ENCODE data around the gene TAF4B.
"Not testable (repeated sequence)": the region's sequence is repeated elsewhere in the genome, so short reads cannot be mapped to it uniquely, and the experiment has no call there.

The TAF4B gene

DNA sequence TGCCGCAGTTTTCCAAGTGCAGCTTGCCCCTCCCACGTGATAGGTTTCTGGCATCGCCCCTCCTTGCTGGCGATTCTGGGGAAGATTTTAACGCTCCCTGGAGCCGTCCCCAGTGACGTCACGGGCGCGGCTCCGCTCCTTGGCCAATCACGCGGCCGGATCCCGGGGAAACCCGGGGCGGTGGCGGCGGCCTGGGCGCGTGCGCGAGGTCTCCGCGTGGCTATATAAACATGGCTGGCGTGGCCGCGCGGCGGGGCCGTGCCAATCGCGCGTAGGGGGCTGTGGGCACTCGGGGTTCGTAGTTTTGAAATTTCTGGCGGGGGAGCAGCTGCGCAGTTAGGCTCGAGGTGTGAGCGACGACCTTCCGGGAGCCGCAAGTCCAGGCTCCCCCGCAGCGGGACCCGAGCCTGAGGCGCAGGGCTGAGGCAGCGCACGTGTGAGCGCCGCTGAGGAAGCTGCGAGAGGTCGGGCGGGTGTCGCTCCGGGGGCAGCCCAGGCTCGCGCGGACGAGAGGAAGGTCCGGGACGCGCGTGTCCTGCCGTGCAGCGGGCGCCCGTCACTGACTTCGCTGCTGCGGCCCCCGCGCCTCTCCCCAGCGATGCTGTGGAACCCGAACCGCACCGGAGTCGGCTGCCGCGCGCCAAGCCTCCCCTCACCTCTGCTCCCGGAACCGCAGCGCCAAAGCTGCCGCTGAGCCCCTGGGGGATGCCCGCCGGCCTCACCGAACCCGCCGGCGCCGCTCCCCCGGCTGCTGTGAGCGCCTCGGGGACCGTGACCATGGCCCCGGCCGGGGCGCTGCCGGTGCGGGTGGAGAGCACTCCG, at the start of gene TAF4B:
TSS of gene TAF4B (plus strand) at position 217 of the 822 bp plus-strand sequence. CDS start at position 706, 489 bp downstream.
- DNase-seq: peak; percentile 62

DNA sequence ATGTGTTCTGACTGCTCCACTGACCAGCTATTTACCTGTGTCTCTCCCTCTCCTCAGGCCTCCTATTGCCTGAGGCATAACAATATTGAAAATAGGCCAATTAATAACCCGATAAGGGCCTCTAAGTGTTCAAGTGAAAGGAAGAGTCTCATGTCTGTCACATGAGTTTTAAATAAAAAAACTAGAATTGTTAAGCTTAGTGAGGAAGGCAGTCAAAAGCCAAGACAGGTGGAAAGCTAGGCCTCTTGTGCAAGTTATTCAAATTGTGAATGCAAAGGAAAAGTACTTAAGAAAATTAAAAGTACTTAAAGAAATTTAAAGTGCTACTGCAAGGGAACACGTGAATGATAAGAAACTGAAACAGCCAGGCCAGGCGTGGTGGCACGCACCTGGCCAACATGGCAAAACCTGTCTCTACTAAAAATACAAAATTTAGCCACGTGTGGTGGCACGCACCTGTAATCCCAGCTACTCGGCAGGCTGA, 44.9 kb upstream of the TAF4B start:
- no peak for DNase-seq

- no peak for DNase-seq
Measured at GRCh38 chr18:26183395-26184112, 42.7 kb upstream of the TAF4B start.

- no peak for DNase-seq
Measured at GRCh38 chr18:26185267-26185666, 41.0 kb upstream of the TAF4B start.

GRCh38 chr18:26190506-26190905, 35.7 kb upstream of the TAF4B start:
- DNase-seq: no peak

DNA sequence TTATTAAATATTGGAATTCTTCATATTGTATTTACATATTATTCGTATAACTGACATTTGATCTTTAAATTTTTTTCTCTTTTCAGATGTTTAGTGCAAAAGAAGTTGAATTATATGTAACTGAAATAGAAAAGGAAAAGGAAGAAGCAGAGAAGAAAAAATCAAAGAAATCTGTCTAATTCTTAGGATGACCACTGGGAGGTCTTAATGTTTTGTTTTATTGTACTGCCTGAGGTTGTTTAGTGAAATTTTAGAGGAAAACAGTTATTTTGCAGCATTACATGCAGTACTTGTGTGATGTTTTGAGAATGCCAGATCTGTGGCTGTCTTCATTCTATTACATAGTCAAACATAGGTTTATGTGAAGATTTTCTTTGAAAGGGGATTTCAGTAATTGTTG, 34.0 kb upstream of the TAF4B start:
- DNase-seq: no peak

DNA sequence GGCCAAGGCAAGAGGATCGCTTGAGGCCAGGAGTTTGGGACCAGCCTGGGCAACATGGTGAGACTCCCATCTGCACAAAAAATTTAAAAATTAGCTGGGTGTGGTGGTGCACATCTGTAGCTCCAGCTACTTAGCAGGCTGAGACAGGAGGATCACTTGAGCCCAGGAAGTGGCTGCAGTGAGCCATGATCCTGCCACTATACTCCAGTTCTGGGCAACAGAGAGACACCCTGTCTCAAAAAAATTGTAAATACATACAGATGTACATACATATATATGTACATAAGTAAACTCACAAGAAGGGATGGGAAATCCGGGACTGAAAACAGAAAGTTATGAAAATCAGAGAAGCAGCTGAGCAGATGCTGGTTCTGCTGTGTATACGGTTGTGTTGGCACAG, 29.6 kb upstream of the TAF4B start:
- DNase-seq: no peak

- not testable (repeated sequence) for DNase-seq
Measured at GRCh38 chr18:26202001-26202400, 24.2 kb upstream of the TAF4B start.

DNA sequence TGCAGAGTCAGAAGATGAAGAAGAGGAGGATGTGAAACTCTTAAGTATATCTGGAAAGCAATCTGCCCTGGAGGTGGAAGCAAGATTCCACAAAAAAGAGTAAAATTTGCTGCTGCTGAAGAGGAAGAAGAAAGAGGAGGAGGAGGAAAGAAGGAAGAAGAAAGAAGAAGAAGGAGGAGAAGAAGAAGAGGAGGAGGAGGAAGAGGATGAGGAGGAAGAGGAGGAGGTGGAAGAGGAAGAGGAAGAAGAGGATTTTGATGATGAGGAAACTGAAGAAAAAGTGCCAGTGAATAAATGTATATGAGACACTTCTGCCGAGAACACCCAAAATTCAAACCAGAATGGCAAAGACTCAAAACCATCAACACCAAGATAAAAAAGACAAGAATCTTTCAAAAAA, 20.9 kb upstream of the TAF4B start:
- no peak for DNase-seq

GRCh38 chr18:26206488-26206887, 19.8 kb upstream of the TAF4B start:
- no peak for DNase-seq

DNA sequence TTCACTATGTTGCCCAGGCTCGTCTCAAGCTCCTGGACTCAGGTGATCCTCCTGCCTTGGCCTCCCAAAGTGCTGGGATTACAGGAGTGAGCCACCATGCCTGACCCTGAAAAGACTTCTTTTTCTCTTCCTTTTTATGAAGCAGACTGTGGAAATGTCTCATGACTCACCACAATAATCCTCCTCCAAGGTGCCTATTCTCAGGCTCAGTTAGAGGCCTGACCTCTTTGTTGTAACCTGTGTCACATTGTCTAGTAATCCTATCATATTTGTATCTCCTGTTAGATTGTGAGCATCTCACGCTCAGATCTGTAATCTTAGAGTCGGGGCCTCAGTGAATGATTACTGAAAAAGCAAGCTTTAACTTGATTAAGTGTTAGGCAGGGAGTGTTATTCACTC, 18.3 kb upstream of the TAF4B start:
- DNase-seq: no peak

GRCh38 chr18:26208977-26209376, 17.3 kb upstream of the TAF4B start:
- DNase-seq: no peak

DNA sequence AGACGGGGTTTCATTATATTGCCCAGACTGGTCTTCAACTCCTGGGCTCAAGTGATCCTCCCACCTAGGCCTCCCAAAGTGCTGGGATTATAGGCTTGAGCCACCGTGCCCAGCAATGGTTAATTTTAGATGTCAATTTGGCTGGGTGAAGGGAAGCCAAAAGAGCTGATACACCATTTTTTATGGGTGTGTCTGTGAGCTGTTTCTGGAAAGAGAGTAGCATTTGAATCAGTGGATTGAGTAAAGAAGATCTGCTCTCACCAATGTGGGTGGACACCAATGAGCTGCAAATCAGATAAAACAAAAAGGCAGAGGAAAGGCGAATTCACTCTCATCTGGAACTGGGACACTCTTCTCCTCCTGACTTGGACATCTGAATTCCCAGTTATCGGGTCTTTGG, 16.1 kb upstream of the TAF4B start:
- no peak for DNase-seq

- no peak for DNase-seq
Measured at GRCh38 chr18:26215247-26215970, 10.8 kb upstream of the TAF4B start.

GRCh38 chr18:26225022-26225693, 1.1 kb upstream of the TAF4B start:
- DNase-seq: no peak

GRCh38 chr18:26225915-26226228, 373 bp upstream of the TAF4B start:
- DNase-seq: no peak

DNA sequence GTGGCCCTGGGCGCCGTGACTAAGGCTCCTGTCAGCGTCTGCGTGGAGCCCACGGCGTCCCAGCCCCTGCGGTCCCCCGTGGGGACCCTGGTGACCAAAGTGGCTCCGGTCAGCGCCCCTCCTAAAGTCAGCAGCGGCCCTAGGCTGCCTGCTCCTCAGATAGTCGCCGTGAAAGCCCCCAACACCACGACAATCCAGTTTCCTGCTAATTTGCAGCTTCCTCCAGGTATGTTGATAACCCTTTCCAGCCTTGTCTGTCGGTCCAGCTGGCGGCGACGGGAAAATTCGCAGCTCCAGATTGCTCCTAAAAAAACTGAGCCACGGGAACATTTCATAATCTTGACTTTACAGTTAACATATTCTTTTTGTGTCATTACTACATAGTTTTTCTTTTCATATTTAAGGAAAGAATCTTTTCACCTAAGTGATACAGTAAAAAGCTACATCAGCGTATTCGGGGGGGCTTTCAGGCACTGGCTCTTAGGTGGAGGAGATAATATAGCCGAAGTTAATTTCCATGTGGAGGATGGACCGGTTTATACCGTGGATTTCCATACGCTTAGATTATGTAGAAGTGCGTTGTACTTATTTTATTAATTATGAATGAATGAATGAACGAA, 916 bp downstream of the TAF4B start:
- no peak for DNase-seq

DNA sequence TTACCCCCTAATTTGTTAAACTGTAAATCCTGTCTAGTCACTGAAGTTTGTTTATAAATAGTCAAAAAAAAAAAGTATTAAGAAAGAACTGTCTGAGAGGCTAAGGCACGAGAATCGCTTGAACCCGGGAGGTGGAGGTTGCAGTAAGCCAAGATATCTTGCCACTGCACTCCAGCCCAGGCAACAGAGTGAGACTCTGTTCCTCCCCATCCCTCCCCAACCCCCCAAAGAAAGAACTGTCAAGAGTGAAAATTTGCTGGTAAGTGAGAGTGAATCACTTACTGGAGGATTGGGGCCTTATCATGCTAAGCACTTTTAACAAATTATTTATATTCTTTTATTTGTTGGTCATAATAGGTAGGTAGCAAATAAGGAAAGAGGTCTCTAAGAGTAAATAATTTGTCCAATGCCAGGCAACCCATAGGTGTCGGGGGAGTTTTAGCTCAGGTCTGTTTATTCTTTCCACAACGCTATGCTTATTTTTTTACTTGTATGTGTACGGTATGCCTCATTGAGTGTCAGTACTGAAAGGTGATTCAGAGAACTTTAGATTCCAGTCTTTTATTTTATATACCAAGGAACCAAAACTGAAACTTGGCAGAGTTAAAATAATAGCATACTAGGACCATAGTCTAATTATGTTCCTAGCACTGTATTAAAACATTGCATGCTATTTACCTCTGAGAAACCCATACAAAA, 2.5 kb downstream of the TAF4B start:
- no peak for DNase-seq

DNA sequence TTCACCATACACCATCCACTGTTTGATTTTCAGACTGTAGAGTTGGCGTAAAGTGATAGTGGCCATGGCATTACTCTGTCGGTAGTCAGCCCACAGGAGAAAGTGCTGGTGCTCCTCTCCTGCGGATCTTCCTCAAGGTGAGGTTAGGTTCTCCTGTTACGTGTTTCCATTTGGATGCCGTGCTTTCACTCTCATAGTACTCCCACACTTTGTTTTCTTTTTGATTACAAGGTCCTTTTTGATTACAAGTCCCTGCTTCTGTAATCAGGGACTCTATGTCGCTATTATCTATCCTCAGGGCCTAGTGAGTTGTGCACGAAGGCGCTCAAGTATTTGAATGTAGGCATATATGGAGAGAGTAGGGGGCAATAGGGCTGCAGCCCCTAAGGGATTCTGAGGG, 4.3 kb downstream of the TAF4B start:
- DNase-seq: no peak

GRCh38 chr18:26233208-26233607, 7.0 kb downstream of the TAF4B start:
- DNase-seq: no peak

DNA sequence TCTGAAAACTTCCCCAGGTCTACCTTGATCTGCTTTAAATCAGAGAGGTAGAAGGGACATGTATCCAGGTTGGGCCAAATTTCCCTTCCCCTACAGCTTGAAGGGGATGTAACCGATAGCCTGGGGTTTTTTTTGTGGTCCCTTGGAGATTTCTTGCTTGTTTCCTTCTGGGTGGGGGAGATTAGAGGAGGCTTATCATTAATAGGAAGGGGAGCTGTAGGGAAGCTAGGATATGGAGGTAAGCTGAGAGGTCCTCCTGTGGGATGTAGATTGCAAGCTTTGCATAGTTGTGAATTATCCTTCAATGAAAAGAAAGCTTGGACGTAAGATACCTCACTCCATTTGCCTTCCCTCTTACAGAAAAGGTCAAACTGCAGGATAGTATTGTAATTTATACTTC, 11.1 kb downstream of the TAF4B start:
- not testable (repeated sequence) for DNase-seq

- DNase-seq: not testable (repeated sequence)
Measured at GRCh38 chr18:26238718-26239117, 12.5 kb downstream of the TAF4B start.

All from NCI-H2081 treated with DMSO at 0.1 percent for 48 hours (cell line).